GM23338 (cell line): Measurements from ENCODE around the gene GFRA1.

ENCODE experiments used
- CTCF ChIP-seq, 2 experiments: fragments of 200-600 bp in 1 of 2; sonication (generic) in 1 of 2; conservative IDR thresholded peaks; 2 replicates each; pipeline versions ENCODE4 v1.5.1 to v1.6.1; 2016 to 2017; ENCODE audit warnings: antibody characterized with exemption in 2 of 2, low read depth in 2 of 2, mild to moderate bottlenecking in 2 of 2, moderate library complexity in 1 of 2
- ETS1 ChIP-seq: IDR thresholded peaks from 2 replicates; pipeline ENCODE4 v1.6.1; 2016; ENCODE audit warnings: antibody characterized with exemption
- JUNB ChIP-seq: IDR thresholded peaks from one replicate; pipeline ENCODE4 v1.6.1; 2016; ENCODE audit warnings: antibody characterized with exemption; ENCODE audit not compliant: unreplicated experiment
- POLR2AphosphoS5 ChIP-seq: IDR thresholded peaks from 2 replicates; pipeline ENCODE4 v1.6.1; 2016; ENCODE audit warnings: antibody characterized with exemption, low read depth
- ZNF114 ChIP-seq: fragments of 250-450 bp; sonication (Bioruptor Pico); IDR thresholded peaks from 2 replicates; pipeline ENCODE4 v1.5.0; 2020; ENCODE audit warnings: mild to moderate bottlenecking, moderate library complexity
- ZNF331 ChIP-seq: fragments of 250-450 bp; sonication (Bioruptor Pico); IDR thresholded peaks from 2 replicates; pipeline ENCODE4 v1.5.0; 2020; ENCODE audit warnings: low read depth, mild to moderate bottlenecking, moderate library complexity

- no peak for TF ChIP-seq ETS1
- no peak for TF ChIP-seq CTCF (conservative IDR thresholded peaks at IDR 0.05; ENCODE audit: low read depth in 2 of 2)
- TF ChIP-seq ZNF331 (CRISPR knock-in tag), result no peak
- TF ChIP-seq POLR2AphosphoS5, result no peak
- TF ChIP-seq ZNF114 (CRISPR knock-in tag), result no peak
- no peak for TF ChIP-seq JUNB
Measured at GRCh38 chr10:116059320-116059719, 213.7 kb downstream of the GFRA1 start.
